GM12892 (cell line): ENCODE results near the gene GOLGA8K.
"Not testable (repeated sequence)": the region's sequence is repeated elsewhere in the genome, so short reads cannot be mapped to it uniquely, and the experiment has no call there.

ENCODE experiments used
- POLR2A ChIP-seq: IDR thresholded peaks from 2 replicates; pipeline ENCODE4 v1.6.1; 2011; ENCODE audit warnings: low read depth, low read length, control low read depth
- POLR2AphosphoS5 ChIP-seq: IDR thresholded peaks from 2 replicates; pipeline ENCODE4 v1.6.1; 2011; ENCODE audit warnings: low read depth, low read length, control low read depth
- TAF1 ChIP-seq: IDR thresholded peaks from 2 replicates; pipeline ENCODE4 v1.6.1; 2011; ENCODE audit warnings: low read depth, mild to moderate bottlenecking, control low read depth, low read length, borderline replicate concordance

- not testable (repeated sequence) for TF ChIP-seq POLR2A, POLR2AphosphoS5, TAF1
Measured at GRCh38 chr15:32365955-32366354, 37.1 kb downstream of the GOLGA8K start.
